ENCODE measurements around the gene ULK1. TPM values are rescaled to one million over a fixed set of nuclear protein-coding genes. Genes with fewer than 3 reads are reported as not detected.
A peak's percentile ranks its signal among the peaks of the same experiment; 100 is the strongest.

The ULK1 gene
- total and polyA plus RNA-seq, 9 donors = 4.5 to 70.1 (median 46.8) TPM

DNA sequence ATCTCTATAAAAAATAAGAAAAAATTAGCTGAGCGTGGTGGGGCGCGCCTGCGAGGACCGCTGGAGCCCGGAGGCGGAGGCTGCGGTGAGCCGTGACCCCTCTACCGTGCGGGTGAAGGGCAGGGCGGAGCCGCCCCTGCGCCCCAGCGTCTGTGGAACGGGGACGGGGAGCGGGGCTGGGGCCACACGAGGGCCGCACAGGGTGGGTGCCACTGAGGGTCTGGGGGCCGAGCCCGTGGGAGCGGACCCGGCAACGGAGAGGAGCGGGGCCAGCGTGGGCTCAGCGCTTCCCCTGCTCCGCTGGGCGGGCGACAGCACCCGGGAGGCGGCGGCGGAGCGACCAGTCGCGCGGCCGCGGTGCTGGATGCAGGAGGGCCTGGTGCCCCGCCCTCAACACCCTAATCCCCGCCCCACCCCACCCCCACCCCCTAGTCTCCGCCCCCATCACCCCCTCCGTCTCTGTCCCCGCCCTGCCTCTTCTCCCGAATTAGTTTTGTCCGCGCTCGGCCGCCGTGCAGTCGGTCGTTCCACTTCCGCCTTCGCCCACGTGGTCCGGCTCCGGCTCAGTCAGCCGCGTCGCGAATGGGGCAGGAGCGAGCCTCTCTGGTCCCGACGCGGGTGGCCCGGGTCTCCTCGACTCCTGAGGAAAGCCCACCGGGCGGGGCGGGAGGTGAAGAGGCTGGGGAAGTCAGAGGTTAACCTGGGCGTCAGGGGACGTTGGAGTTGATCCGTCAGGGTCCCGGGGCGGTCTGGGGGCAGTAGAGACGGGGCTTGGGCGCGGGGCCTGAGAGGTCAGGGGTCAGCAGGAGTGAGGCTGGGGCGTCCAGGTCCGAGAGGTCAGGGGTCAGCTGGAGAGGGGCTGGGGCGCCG, 34.5 kb downstream of the ULK1 start, which contains the start of gene PUS1:
Gene PUS1, plus strand, starts transcription at position 566 of the 870 bp plus-strand sequence. CDS start 447 bp downstream, outside the sequence.
- Histone ChIP-seq H3K4me3 (peak within 1 kb of the TSS; percentile 77), H3K9me3 (no peaks in the 10 kb centered on the region), H3K4me1 (ENCODE audit: insufficient read depth) (peaks cover 7% of the 10 kb centered on the region), H3K27ac (peak within 1 kb of the TSS in 1 of 2 donors; percentile 74), H3K27me3 (no peaks in the 10 kb centered on the region), H3K36me3 (no peaks in the 10 kb centered on the region)
- no peak for TF ChIP-seq POLR2A (IDR thresholded peaks at IDR 0.05)
- TF ChIP-seq, protein P1, sequence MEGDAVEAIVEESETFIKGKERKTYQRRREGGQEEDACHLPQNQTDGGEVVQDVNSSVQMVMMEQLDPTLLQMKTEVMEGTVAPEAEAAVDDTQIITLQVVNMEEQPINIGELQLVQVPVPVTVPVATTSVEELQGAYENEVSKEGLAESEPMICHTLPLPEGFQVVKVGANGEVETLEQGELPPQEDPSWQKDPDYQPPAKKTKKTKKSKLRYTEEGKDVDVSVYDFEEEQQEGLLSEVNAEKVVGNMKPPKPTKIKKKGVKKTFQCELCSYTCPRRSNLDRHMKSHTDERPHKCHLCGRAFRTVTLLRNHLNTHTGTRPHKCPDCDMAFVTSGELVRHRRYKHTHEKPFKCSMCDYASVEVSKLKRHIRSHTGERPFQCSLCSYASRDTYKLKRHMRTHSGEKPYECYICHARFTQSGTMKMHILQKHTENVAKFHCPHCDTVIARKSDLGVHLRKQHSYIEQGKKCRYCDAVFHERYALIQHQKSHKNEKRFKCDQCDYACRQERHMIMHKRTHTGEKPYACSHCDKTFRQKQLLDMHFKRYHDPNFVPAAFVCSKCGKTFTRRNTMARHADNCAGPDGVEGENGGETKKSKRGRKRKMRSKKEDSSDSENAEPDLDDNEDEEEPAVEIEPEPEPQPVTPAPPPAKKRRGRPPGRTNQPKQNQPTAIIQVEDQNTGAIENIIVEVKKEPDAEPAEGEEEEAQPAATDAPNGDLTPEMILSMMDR (IDR thresholded peaks at IDR 0.05) = no peak
- no peak for TF ChIP-seq EP300 (IDR thresholded peaks at IDR 0.05)
- intact Hi-C loops (cut with DNase I) = loop anchor here in 1 of 4 donors (2.0 kb wide), 2 partner anchors 20 to 32 kb away; partner anchors contain the start of gene EP400
- 1% methylated on average over 46 to 84 of the region's 84 CpGs for WGBS, 3 donors
- peak; percentile 93 to 96 (median 94) for DNase-seq

DNA sequence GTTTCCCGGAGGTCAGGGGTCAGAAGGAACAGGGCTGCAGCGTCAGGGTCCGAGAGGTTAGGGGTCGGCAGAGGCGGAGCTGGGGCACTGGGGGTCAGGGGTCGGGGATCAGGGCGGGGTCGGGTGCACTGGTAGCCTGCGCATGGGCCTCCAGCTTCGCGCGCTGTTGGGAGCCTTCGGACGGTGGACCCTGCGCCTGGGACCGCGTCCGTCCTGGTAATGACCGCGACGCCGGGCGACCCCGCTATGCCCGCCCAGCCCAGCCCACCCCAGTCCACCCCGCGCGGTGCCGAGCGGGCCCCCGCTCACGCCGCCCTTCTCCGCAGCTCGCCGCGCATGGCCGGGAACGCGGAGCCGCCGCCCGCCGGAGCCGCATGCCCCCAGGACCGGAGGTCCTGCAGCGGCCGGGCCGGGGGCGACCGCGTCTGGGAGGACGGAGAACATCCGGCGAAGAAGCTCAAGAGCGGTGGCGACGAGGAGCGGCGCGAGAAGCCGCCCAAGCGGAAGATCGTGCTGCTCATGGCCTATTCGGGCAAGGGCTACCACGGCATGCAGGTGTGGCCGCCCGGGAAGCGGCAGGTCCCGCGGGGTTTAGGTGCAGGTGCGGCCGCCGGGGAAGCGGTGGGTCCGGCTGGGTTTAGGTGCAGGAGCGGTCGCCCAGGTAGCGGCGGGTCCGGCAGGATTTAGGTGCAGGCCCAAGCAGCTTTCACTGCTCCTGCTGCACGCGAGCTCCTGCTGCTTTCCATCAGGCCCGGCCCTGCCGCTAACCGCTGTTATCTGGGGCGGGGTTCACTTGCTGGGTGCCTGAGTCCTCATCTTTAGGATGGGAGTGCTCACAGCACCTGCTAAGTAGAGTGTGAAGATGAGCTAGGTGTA, 35.4 kb downstream of the ULK1 start:
- H3K27me3 ChIP-seq = no peaks in the 10 kb centered on the region
- no peaks in the 10 kb centered on the region for H3K9me3 ChIP-seq
- intact Hi-C loops (cut with DNase I) = loop anchor here in 1 of 4 donors (2.0 kb wide), 2 partner anchors 19 to 33 kb away; partner anchors contain the start of gene EP400
- peak in 3 of 5 donors; percentile 20 to 52 (median 47) for DNase-seq
- H3K4me3 ChIP-seq = peak overlapping the region; percentile 77
- no peaks in the 10 kb centered on the region for H3K36me3 ChIP-seq
- 1% methylated on average over 61 to 87 of the region's 87 CpGs for WGBS, 3 donors
- peaks cover 4% of the 10 kb centered on the region for H3K4me1 ChIP-seq (ENCODE audit: insufficient read depth)
- no peak for TF ChIP-seq EP300 (IDR thresholded peaks at IDR 0.05)
- no peak for TF ChIP-seq POLR2A (IDR thresholded peaks at IDR 0.05)
- TF ChIP-seq, protein P1 (IDR thresholded peaks at IDR 0.05) = no peak
- no peak overlapping the region for H3K27ac ChIP-seq

DNA sequence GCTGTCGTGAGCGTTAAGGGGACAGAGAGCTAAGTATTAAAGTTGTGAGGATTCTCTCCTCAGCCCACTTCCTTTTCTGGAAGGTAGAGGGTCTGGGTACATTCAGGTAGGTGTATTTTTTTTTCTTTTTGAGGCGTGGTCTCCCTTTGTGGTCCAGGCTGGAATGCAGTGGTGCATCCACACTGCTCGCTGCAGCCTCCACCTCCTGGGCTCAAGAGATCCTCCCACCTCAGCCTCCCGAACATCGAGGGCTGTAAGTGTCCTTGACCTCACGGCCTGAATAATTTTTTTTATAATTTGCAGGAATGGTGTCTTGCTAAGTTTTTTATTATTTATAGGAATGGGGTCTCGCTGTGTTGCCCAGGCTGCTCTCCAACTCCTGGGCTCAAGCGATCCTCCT, 36.1 kb downstream of the ULK1 start:
- TF ChIP-seq, protein P1 (IDR thresholded peaks at IDR 0.05) = no peak
- TF ChIP-seq POLR2A (IDR thresholded peaks at IDR 0.05) (no peak), EP300 (IDR thresholded peaks at IDR 0.05) (no peak)
- H3K27me3 ChIP-seq = no peaks in the 10 kb centered on the region
- no peaks in the 10 kb centered on the region for H3K36me3 ChIP-seq
- WGBS, 3 donors = 54 to 69% (median 62%) methylated on average over 9 of the region's 9 CpGs
- H3K27ac ChIP-seq = no peak overlapping the region
- H3K9me3 ChIP-seq = no peaks in the 10 kb centered on the region
- intact Hi-C loops (cut with DNase I) = no loop called here
- no peak for DNase-seq
- peaks cover 4% of the 10 kb centered on the region for H3K4me1 ChIP-seq (ENCODE audit: insufficient read depth)
- peak overlapping the region; percentile 77 for H3K4me3 ChIP-seq

DNA sequence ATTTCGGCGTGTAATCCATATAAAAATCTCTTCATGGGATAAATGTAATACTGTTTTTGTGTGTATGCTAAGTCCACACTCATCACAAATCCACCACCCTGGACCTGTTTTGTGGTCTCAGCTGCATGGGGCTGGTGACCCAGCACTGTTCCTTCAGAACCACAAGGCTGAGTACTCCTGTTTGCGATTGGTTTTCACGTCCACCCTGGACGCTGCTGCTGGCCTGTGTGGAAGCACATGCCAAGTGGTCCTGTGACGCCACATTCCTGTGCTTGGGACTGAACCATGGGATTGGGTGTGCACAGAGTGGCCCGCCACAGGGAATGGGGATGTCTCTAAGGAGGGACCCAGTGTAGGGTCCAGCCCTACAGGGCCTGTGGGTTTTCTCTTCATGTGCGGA, 39.0 kb downstream of the ULK1 start:
- Histone ChIP-seq H3K4me3 (no peak overlapping the region), H3K4me1 (ENCODE audit: insufficient read depth) (peaks cover 4% of the 10 kb centered on the region), H3K27ac (no peak overlapping the region), H3K9me3 (no peaks in the 10 kb centered on the region), H3K36me3 (no peaks in the 10 kb centered on the region), H3K27me3 (no peaks in the 10 kb centered on the region)
- intact Hi-C loops (cut with DNase I) = no loop called here
- DNase-seq = no peak
- 93 to 94% (median 93%) methylated on average over 8 of the region's 8 CpGs for WGBS, 3 donors
- TF ChIP-seq POLR2A (IDR thresholded peaks at IDR 0.05) (no peak), EP300 (IDR thresholded peaks at IDR 0.05) (no peak)
- TF ChIP-seq, protein P1 (IDR thresholded peaks at IDR 0.05) = no peak

All from ovary (tissue), 9 donors.